ENCODE measurements around the gene ROBO2. TPM values are rescaled to one million over a fixed set of nuclear protein-coding genes. Genes with fewer than 3 reads are reported as not detected.

Gene ROBO2
- total RNA-seq, 1 donor from 2014 or later: 0.20 TPM

GRCh38 chr3:77626157-77626556 lies 586.3 kb downstream of the ROBO2 start:
- DNase-seq (ENCODE audit: low spot score): no peak
- ATAC-seq: no peak

GRCh38 chr3:77648214-77648613 lies 608.3 kb downstream of the ROBO2 start:
- no peak for ATAC-seq
- DNase-seq (ENCODE audit: low spot score): no peak

GRCh38 chr3:77648664-77649063 lies 608.8 kb downstream of the ROBO2 start:
- no peak for ATAC-seq
- no peak for DNase-seq (ENCODE audit: low spot score)

- ATAC-seq: no peak
- DNase-seq (ENCODE audit: low spot score): no peak
These were observed 612.7 kb downstream of the ROBO2 start for GRCh38 chr3:77652624-77653023.

GRCh38 chr3:77655396-77655795 lies 615.5 kb downstream of the ROBO2 start:
- ATAC-seq: no peak
- DNase-seq (ENCODE audit: low spot score): no peak

GRCh38 chr3:77660718-77661117 lies 620.8 kb downstream of the ROBO2 start:
- ATAC-seq (no peak), DNase-seq (ENCODE audit: low spot score) (no peak)

- ATAC-seq: no peak
These were observed 628.0 kb downstream of the ROBO2 start for GRCh38 chr3:77667901-77668300.

GRCh38 chr3:77668376-77668775 lies 628.5 kb downstream of the ROBO2 start:
- DNase-seq (ENCODE audit: low spot score) (no peak), ATAC-seq (no peak)

More at GRCh38 chr3:77667901-77668300, 628.0 kb downstream of the ROBO2 start:
- DNase-seq (ENCODE audit: low spot score): no peak

- ATAC-seq: no peak
- DNase-seq (ENCODE audit: low spot score): no peak
These were observed 632.1 kb downstream of the ROBO2 start for GRCh38 chr3:77672016-77672415.

GRCh38 chr3:77682162-77682561 lies 642.3 kb downstream of the ROBO2 start:
- ATAC-seq: no peak
- DNase-seq (ENCODE audit: low spot score): no peak

- ATAC-seq: no peak
- no peak for DNase-seq (ENCODE audit: low spot score)
These were observed 644.2 kb downstream of the ROBO2 start for GRCh38 chr3:77684115-77684514.

- ATAC-seq (no peak), DNase-seq (ENCODE audit: low spot score) (no peak)
These were observed 645.8 kb downstream of the ROBO2 start for GRCh38 chr3:77685713-77686112.

- no peak for ATAC-seq
These were observed 646.7 kb downstream of the ROBO2 start for GRCh38 chr3:77686560-77686959.

GRCh38 chr3:77687545-77687944 lies 647.6 kb downstream of the ROBO2 start:
- DNase-seq (ENCODE audit: low spot score): no peak
- ATAC-seq: no peak

More at GRCh38 chr3:77686560-77686959, 646.7 kb downstream of the ROBO2 start:
- DNase-seq (ENCODE audit: low spot score): no peak

- ATAC-seq (no peak), DNase-seq (ENCODE audit: low spot score) (no peak)
These were observed 650.5 kb downstream of the ROBO2 start for GRCh38 chr3:77690284-77690845.

GRCh38 chr3:77693147-77693546 lies 653.2 kb downstream of the ROBO2 start:
- no peak for ATAC-seq
- DNase-seq (ENCODE audit: low spot score): no peak

GRCh38 chr3:77699125-77699691 lies 659.3 kb downstream of the ROBO2 start:
- ATAC-seq (no peak), DNase-seq (ENCODE audit: low spot score) (no peak)

Data from left lobe of liver (tissue), 2 donors.